ENCODE measurements around the gene TRAK2.

The TRAK2 gene

DNA sequence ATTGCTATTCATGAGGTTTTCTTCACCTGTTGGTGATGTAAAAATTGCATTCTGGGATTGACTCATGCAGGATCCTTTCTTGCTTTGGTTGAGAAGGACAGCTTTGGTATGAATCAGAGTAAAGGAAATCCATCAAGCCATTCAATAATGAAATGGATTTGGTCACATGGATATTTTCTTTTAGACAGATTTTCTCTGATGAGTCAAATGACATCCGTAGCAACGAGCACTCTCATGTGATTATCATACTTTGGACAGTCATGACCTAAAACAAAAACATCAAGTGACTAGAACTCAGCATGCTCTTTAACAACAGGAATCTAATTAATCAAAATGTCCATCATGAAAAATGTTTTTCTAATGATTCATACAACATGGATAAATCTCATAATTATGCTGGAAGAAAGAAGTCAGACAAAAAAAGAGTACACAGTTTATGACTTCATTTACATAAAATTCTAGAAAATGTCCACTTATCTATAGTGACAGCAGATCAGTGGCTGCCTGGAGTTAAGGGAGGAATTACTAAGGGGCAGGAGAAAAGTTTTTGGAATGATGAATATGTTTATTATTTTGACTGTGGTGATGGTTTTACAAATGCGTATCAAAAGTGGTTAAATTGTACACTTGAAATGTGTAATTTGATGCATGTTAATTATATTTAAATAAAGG is 30.7 kb downstream of the TRAK2 start:
- no peak overlapping the region for H3K27ac ChIP-seq (ENCODE audit: low read depth, low read length)
- H3K4me1 ChIP-seq (ENCODE audit: control insufficient read depth, insufficient read depth, low read length) = no peaks in the 10 kb centered on the region
- no peak overlapping the region for H3K4me3 ChIP-seq (ENCODE audit: low read length)
- H3K27me3 ChIP-seq (ENCODE audit: control insufficient read depth, insufficient read depth, low read length) = no peaks in the 10 kb centered on the region
- no peak overlapping the region for H3K9ac ChIP-seq (ENCODE audit: low read length)
- no peaks in the 10 kb centered on the region for H3K36me3 ChIP-seq (ENCODE audit: control insufficient read depth, insufficient read depth, low read length)

DNA sequence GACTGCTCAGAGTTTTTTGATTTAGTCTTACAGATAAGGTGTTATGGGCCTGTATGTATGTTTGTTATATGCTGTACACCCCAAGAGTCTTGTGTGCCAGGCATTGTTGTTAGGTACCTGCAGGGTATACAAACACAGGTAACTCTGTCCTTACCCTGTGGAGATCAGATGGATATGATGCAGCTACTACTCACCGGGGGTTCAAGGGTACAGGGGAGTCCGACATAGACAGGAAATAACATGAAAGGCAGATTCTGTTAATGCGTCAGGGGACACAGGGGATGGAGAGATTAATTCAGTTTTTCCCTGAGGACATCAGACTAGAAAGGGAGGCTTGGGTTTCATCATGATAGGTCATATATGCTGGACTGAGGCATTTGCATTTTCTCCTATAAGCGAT is 31.3 kb downstream of the TRAK2 start:
- H3K4me1 ChIP-seq (ENCODE audit: control insufficient read depth, insufficient read depth, low read length) = peaks cover 2% of the 10 kb centered on the region
- H3K36me3 ChIP-seq (ENCODE audit: control insufficient read depth, insufficient read depth, low read length) = no peaks in the 10 kb centered on the region
- no peak overlapping the region for H3K4me3 ChIP-seq (ENCODE audit: low read length)
- H3K27me3 ChIP-seq (ENCODE audit: control insufficient read depth, insufficient read depth, low read length) = no peaks in the 10 kb centered on the region
- H3K27ac ChIP-seq (ENCODE audit: low read depth, low read length) = no peak overlapping the region
- H3K9ac ChIP-seq (ENCODE audit: low read length) = no peak overlapping the region

DNA sequence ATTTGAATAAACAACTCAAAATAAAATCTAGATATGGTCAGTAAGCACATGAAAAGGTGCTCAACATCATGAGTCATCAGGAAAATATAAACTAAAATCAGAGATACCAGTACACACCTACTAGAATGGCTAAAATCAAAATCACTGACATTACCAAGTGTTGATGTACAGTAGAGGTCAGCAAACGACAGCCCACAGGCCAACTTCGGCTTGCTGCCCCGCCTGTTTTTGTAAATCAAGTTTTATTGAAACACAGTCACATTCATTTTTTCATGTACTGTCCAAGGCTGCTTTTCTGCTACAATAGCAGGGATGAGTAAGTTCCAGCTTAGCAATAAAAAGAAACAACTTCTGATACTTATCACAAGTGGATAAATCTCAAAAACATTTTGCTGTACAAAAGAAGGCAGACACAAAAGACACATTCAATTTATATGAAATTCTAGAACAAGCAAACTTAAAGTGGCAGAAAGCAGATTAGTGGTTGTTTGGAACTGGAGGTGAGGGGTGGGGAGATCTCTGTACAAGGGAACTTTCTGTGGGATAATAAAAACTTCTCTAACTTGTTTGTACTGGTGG is 32.1 kb downstream of the TRAK2 start:
- H3K36me3 ChIP-seq (ENCODE audit: control insufficient read depth, insufficient read depth, low read length) = no peaks in the 10 kb centered on the region
- peaks cover 7% of the 10 kb centered on the region for H3K4me1 ChIP-seq (ENCODE audit: control insufficient read depth, insufficient read depth, low read length)
- no peak overlapping the region for H3K27ac ChIP-seq (ENCODE audit: low read depth, low read length)
- no peak overlapping the region for H3K4me3 ChIP-seq (ENCODE audit: low read length)
- no peak overlapping the region for H3K9ac ChIP-seq (ENCODE audit: low read length)
- H3K27me3 ChIP-seq (ENCODE audit: control insufficient read depth, insufficient read depth, low read length) = no peaks in the 10 kb centered on the region

DNA sequence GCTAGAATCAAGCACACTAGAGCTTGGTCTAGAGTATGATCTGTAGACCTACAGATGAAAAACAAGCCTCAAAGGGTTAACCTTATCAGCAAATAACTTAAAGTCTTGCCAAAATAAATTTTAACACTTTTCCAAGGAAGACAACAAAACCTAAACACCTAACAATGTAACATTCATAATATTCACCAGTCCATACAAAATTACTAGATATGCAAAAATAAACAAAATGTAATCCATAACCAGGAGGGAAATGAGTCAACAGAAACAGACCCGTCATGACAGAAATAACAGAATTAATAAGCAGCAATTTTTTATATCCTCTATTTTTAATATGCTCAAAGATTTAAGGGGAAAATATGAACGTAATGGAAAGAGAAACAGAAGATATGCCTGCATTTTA is 36.1 kb downstream of the TRAK2 start:
- Histone ChIP-seq H3K4me1 (ENCODE audit: control insufficient read depth, insufficient read depth, low read length) (peaks cover 13% of the 10 kb centered on the region), H3K4me3 (ENCODE audit: low read length) (no peak overlapping the region), H3K27me3 (ENCODE audit: control insufficient read depth, insufficient read depth, low read length) (no peaks in the 10 kb centered on the region), H3K36me3 (ENCODE audit: control insufficient read depth, insufficient read depth, low read length) (no peaks in the 10 kb centered on the region), H3K27ac (ENCODE audit: low read depth, low read length) (no peak overlapping the region), H3K9ac (ENCODE audit: low read length) (no peak overlapping the region)

DNA sequence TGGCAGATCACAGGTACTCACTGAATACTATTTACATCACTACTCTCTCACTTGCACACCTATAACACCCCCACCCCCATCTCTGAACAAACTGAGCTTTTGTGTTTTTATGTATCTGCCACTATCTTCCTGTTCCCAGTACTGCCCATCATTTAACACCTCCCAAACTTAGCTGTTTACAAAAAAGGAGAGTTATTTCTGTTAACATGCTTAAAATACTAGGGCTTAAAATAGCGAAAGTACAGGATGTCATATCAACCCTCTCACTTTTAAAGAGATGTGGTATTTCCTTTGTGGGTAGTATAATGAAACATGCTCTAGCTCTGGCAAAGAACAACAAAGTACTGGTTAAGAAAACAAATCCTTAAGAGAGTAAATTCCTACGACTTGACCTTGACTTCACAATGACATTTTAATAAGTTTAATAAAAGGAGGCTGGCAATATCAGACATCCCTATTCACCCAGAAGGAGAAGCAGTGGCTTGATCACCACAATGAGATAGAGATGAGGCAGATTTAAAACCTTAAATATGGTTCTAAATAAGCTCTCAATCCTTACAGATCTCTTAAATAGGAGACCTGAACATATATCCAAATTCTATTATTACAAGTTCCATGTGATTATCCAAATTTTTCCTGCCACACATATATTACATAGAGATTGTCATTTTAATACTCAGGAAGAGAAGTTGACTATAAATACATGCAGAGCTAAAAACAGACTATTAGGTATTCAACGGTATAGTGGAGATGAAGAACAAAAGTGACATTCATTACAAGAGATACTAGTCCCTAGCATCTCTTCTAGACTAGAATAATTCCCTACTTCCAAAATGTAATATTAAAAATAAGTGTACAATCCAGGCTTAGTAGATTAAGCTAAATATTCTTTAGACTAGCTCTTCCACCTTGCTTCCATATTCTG is 36.9 kb downstream of the TRAK2 start:
- no peak overlapping the region for H3K27ac ChIP-seq (ENCODE audit: low read depth, low read length)
- H3K9ac ChIP-seq (ENCODE audit: low read length) = no peak overlapping the region
- H3K4me3 ChIP-seq (ENCODE audit: low read length) = no peak overlapping the region
- no peaks in the 10 kb centered on the region for H3K36me3 ChIP-seq (ENCODE audit: control insufficient read depth, insufficient read depth, low read length)
- peaks cover 13% of the 10 kb centered on the region for H3K4me1 ChIP-seq (ENCODE audit: control insufficient read depth, insufficient read depth, low read length)
- H3K27me3 ChIP-seq (ENCODE audit: control insufficient read depth, insufficient read depth, low read length) = no peaks in the 10 kb centered on the region

DNA sequence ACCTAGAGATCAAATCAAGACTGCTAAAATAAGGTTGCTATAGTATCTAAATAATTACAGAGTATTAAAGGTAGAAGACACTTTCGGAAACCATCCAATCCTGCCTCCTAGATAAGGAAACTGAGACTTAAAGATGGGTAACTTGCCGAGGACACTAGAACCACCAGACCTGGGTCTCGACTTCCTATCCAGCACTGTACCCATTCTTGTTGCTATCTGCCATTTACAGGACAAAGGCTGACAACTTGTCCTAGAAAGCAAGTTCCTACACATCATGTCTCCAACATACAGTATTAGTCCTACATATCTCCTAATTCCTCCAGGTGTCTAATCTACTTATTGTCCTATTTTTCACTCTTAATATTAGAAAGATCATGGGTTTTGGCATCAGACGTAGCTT is 37.7 kb downstream of the TRAK2 start:
- peaks cover 13% of the 10 kb centered on the region for H3K4me1 ChIP-seq (ENCODE audit: control insufficient read depth, insufficient read depth, low read length)
- no peaks in the 10 kb centered on the region for H3K27me3 ChIP-seq (ENCODE audit: control insufficient read depth, insufficient read depth, low read length)
- no peak overlapping the region for H3K27ac ChIP-seq (ENCODE audit: low read depth, low read length)
- H3K4me3 ChIP-seq (ENCODE audit: low read length) = no peak overlapping the region
- no peaks in the 10 kb centered on the region for H3K36me3 ChIP-seq (ENCODE audit: control insufficient read depth, insufficient read depth, low read length)
- H3K9ac ChIP-seq (ENCODE audit: low read length) = no peak overlapping the region

DNA sequence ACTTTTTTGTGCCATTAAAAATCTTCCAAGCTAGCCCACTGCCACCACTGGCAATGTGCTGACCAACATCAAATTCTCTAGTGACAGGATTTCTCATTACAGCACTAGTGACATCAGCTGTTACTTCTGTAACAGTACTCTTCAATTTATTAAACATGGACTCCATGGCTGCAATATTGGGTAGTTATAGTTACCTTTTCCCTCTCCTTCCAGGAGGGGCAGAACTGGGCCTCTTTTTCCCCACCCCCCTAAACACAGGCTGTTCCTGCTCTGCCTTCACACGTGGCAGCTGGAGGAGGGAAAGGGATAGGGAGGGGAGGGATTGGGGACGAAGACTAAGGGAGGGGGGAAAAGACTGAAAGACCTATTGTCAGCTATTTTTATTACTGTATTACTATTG is 38.1 kb downstream of the TRAK2 start:
- Histone ChIP-seq H3K27ac (ENCODE audit: low read depth, low read length) (no peak overlapping the region), H3K4me1 (ENCODE audit: control insufficient read depth, insufficient read depth, low read length) (peaks cover 13% of the 10 kb centered on the region), H3K36me3 (ENCODE audit: control insufficient read depth, insufficient read depth, low read length) (no peaks in the 10 kb centered on the region), H3K4me3 (ENCODE audit: low read length) (no peak overlapping the region), H3K27me3 (ENCODE audit: control insufficient read depth, insufficient read depth, low read length) (no peaks in the 10 kb centered on the region), H3K9ac (ENCODE audit: low read length) (no peak overlapping the region)

DNA sequence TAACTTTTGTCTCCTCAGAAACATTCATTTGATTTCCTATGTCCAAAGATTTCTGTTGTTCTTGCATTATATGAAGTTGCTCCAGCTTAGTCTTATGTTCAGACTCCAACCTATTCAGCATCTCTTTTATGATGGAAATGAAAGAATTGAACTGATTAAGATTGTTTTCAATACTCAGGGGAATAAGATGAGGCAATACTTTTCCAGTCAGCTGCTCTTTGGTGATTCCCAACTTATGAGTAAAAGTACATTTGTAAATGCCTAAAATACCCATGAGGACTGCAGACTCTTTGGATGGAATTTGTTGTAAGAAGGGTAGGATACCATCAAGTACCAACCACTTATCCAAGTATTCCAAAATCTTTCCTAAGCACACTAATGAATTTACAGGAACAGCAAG is 39.8 kb downstream of the TRAK2 start:
- Histone ChIP-seq H3K36me3 (ENCODE audit: control insufficient read depth, insufficient read depth, low read length) (no peaks in the 10 kb centered on the region), H3K27ac (ENCODE audit: low read depth, low read length) (no peak overlapping the region)

DNA sequence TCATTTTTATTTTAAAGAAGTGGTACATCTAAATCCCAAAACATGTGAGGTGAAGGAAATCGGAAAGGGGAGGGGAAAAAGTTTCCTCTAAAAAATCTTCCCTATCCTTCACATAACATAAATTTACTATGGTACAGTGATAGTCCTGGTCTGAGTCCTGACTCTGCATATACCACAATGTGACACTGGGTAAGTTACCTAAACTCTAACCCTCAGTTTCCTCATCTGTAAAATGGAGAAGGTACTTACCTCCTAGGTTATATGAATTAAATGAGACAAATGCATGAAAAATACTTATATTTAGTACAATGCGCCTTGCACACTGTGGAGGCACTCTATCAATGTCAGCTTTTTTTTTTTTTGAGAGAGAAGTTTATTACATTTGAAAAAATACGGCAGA is 42.3 kb downstream of the TRAK2 start:
- Histone ChIP-seq H3K4me1 (ENCODE audit: control insufficient read depth, insufficient read depth, low read length) (peaks cover 7% of the 10 kb centered on the region), H3K4me3 (ENCODE audit: low read length) (no peak overlapping the region), H3K36me3 (ENCODE audit: control insufficient read depth, insufficient read depth, low read length) (no peaks in the 10 kb centered on the region), H3K9ac (ENCODE audit: low read length) (no peak overlapping the region), H3K27me3 (ENCODE audit: control insufficient read depth, insufficient read depth, low read length) (no peaks in the 10 kb centered on the region), H3K27ac (ENCODE audit: low read depth, low read length) (no peak overlapping the region)

More for the DNA sequence above, 39.8 kb downstream of the TRAK2 start:
- Histone ChIP-seq H3K4me3 (ENCODE audit: low read length) (no peak overlapping the region), H3K27me3 (ENCODE audit: control insufficient read depth, insufficient read depth, low read length) (no peaks in the 10 kb centered on the region), H3K4me1 (ENCODE audit: control insufficient read depth, insufficient read depth, low read length) (peaks cover 13% of the 10 kb centered on the region), H3K9ac (ENCODE audit: low read length) (no peak overlapping the region)

DNA sequence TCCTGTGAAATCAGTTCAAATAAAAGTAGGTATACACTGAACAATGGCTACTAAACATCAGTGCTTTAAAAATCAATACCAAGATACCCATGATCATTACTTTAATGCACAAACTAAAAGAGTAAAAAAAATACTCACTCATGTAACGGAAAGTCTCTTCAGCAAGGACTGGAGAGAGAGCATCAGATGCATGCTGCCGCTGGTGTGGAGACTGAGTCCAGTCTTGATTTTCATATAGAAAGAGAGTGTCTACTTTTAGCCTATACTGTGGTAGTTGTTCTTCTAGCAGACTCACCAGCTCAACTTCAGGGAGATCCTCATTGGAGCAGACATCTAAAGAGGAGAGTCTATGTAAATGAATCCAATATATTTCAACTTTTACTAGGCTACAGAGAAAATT is 44.0 kb downstream of the TRAK2 start:
- Histone ChIP-seq H3K27ac (ENCODE audit: low read depth, low read length) (no peak overlapping the region), H3K27me3 (ENCODE audit: control insufficient read depth, insufficient read depth, low read length) (no peaks in the 10 kb centered on the region), H3K36me3 (ENCODE audit: control insufficient read depth, insufficient read depth, low read length) (no peaks in the 10 kb centered on the region), H3K4me1 (ENCODE audit: control insufficient read depth, insufficient read depth, low read length) (peaks cover 7% of the 10 kb centered on the region), H3K4me3 (ENCODE audit: low read length) (no peak overlapping the region), H3K9ac (ENCODE audit: low read length) (no peak overlapping the region)

DNA sequence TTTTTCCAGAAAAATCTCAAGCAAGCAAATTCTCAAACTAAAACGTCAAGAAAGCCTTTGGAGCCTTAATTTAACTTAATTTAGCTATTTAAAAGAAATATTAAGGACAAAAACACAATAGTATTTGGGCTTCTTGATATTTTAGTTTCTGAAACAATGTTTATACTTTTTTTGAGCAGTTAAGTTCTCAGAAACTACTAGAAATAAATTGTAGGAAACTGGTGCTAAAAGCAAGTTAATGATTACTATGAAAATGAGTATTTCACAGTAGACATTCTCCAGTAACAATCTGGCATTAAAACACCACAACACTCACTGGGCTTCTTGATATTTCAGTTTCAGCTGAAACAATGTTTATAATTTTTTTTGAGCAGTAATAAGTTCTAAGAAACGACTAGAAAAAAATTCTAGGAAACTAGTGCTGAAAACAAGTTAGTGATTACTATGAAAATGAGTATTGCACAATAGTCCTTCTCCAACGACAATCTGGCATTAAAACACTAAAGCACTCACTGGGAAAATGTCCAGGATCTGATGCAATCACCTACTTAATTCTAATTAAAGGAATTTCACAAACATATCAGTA is 45.1 kb downstream of the TRAK2 start:
- Histone ChIP-seq H3K9ac (ENCODE audit: low read length) (no peak overlapping the region), H3K4me3 (ENCODE audit: low read length) (no peak overlapping the region)

DNA sequence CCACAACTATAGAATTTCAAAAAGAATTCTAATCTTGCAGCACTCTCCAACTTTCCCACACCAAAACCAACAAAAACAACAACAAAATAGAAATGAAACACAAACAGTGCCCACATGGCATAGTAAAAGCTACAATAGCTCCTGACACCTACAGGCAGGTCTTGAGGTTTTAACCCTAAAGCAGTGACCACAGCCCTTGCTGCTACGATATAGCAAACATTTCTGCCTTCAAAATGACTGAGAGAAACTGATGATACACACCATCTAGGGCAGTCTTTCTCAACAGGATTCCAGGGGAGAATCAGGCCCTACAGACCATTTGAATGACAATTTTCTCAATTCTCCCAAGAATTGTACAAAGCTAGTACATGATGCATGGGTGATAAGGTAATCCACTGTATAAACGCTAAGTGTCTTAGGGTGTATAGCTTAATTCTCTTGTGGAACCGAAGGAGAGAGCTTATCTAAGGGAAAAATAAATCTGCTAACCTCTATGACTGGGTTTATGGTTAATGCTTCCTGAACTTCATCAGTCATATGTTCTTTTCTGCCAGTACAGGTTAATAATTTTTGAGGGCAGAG is 46.5 kb downstream of the TRAK2 start:
- Histone ChIP-seq H3K27me3 (ENCODE audit: control insufficient read depth, insufficient read depth, low read length) (no peaks in the 10 kb centered on the region), H3K36me3 (ENCODE audit: control insufficient read depth, insufficient read depth, low read length) (peaks cover 3% of the 10 kb centered on the region), H3K4me3 (ENCODE audit: low read length) (no peak overlapping the region), H3K27ac (ENCODE audit: low read depth, low read length) (no peak overlapping the region), H3K9ac (ENCODE audit: low read length) (no peak overlapping the region), H3K4me1 (ENCODE audit: control insufficient read depth, insufficient read depth, low read length) (peaks cover 11% of the 10 kb centered on the region)

More for the DNA sequence above, 45.1 kb downstream of the TRAK2 start:
- no peaks in the 10 kb centered on the region for H3K36me3 ChIP-seq (ENCODE audit: control insufficient read depth, insufficient read depth, low read length)
- no peak overlapping the region for H3K27ac ChIP-seq (ENCODE audit: low read depth, low read length)
- H3K27me3 ChIP-seq (ENCODE audit: control insufficient read depth, insufficient read depth, low read length) = no peaks in the 10 kb centered on the region
- peaks cover 11% of the 10 kb centered on the region for H3K4me1 ChIP-seq (ENCODE audit: control insufficient read depth, insufficient read depth, low read length)

Measured in rectal smooth muscle tissue (tissue), 1 donor.